HG02840 (cell line): ENCODE data around the gene TPPP2.
"Not testable (repeated sequence)": the region's sequence is repeated elsewhere in the genome, so short reads cannot be mapped to it uniquely, and the experiment has no call there.

ENCODE experiments used
- ATAC-seq: cut with Tn5 transposase; IDR thresholded peaks from one replicate; pipeline ENCODE4 v1.9.1; 2021; ENCODE audit warnings: mild to moderate bottlenecking, moderate library complexity, moderate number of reproducible peaks; ENCODE audit not compliant: unreplicated experiment, low FRiP score

The TPPP2 gene

GRCh38 chr14:21036751-21037150, 6.7 kb downstream of the TPPP2 start:
- no peak for ATAC-seq

- no peak for ATAC-seq
Measured at GRCh38 chr14:21037156-21037555, 7.1 kb downstream of the TPPP2 start.

DNA sequence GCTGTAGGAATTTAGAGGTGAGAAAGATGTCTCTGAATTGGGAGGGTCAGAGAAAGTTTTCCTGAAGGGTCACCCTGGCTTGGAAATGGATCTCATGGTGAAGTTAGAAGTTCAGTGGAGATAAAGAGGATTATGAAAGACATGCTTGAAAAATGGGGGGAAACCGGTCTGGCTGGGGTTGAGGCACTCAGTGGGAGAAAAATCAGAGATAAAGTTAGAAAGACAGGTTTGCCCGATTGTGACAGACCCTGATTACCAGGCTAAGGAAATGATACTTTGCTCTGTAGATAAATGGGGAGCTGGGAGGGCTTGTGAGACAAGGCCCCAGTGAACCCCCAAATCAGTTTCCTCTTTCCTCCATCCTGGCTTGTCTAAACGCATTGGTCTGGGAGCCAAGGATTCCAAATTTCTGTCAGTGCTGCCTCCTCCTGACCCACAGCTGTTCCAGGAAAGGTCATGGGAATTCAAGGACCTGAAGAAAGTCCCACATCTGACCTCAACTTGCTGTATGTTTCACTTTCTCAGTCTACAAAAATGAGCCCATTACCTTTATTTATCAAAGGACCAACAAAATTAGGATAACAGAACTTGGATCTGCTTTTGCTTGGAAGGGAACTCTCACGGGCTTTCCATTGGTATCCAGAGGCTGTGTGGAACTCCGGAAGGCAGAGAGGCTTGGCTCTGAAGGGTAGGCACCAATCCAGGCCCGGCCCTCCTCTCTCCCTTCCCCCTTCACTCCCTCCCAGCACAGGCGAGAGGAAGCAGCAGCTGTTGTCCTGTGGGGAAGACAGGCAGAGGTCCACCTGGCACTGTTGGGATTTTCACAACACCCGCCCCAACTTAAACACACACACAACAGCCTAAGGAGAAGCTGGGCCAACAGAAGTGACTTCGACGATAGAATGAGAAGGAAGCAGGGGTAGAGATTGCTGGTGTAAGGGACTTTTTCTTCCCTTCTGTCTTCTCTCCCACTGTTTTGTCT, 8.7 kb downstream of the TPPP2 start:
- no peak for ATAC-seq

DNA sequence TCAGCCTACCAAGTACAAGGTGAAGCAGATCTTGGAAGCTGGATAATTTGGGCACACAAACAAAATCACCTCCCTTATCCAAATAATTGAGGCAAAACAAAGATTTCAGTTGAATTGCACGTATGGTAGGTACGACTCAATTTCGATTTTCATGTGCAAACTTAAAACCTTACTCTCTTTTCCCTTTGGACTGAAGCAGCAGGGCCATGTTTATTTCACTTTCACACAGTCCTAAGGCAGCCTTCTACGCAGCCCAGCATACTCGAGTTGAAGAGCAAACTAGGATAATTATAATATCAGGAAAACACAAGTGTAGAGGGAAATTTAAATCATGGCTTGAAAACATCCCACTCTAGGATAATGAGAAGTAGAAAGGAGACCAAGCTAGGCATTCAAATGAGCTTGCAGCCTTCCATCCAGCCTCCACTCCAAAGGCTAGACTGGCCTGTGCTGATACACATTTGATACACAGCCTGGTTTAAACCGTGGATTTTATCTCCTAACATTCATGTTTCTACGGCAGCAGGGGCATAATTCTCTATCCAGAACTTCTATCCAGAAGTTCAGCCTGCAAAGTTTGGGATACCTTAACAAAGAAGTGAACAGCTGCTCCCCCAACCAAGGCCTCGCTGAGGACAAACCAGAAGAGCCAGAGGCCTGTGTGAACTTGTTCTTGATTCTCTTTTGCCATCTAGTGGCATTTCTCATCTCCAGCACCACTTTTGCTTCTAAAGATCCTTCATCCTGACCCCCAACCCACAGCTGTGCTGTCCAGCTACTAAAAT, 9.8 kb downstream of the TPPP2 start:
- ATAC-seq, result no peak

GRCh38 chr14:21040370-21040925, 10.4 kb downstream of the TPPP2 start:
- ATAC-seq, result no peak

DNA sequence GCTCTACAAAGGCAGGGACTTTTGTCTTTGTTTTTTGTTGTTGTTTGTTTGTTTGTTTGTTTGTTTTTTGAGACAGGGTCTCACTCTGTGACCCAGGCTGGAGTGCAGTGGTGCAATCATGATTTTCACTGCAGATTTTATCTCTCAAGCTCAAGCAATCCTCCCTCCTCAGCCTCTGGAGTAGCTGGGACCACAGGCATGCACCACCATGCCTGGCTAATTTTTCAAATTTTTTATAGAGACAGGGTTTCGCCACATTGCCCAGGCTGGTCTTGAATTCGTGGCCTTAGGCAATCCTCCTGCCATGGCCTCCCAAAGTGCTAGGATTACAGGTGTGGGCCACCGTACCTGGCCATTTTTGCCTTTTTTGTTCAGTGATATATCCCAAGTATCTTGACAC, 10.9 kb downstream of the TPPP2 start:
- ATAC-seq, result not testable (repeated sequence)

GRCh38 chr14:21041676-21042433, 11.8 kb downstream of the TPPP2 start, which contains the start of gene RNASE7:
Gene RNASE7 (plus strand): TSS chr14:21042362. CDS start chr14:21042993, 631 bp downstream.
- ATAC-seq, result no peak

GRCh38 chr14:21042918-21043317, 12.9 kb downstream of the TPPP2 start:
- no peak for ATAC-seq

GRCh38 chr14:21043387-21043973, 13.5 kb downstream of the TPPP2 start:
- ATAC-seq, result no peak

- no peak for ATAC-seq
Measured at GRCh38 chr14:21043974-21044618, 14.1 kb downstream of the TPPP2 start.

DNA sequence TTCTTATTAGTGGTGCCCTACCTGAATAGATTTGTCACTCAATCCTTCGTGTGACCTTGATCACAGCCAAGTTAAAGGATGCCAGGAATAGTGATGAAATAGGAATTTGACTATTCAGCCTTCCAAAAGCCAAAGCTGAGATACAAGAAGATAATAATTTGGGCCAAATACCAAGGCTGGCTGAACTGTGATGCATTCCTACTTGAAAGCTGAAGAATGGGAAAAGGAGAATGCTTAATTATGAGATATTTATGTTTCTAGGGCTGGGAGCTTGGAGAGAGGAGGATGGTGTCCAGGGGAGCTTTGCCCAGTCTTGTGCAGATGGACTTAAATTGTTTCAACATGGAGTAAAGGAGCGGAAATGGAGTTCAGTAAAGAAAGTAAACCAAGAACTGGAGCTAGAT, 17.4 kb downstream of the TPPP2 start:
- no peak for ATAC-seq

- ATAC-seq, result no peak
Measured at GRCh38 chr14:21048638-21049037, 18.6 kb downstream of the TPPP2 start.

DNA sequence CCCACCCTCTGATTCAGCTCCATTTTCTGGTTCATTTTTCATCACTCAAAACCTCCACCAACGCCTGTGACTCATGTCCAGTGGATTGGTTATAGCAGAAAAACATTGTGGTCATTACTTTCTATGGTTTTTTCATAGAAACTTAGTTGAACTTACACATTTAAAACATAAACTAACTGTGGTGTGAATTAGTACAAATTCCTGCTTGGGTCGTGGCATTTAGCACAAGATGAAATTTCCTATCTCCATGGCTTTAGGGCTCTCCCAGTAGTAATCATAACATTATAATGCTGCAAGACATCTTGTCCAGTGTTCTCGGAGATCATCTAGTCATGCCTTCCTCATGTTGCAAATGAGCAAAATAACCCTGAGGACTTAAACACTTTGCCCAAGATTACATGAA, 19.3 kb downstream of the TPPP2 start:
- no peak for ATAC-seq

GRCh38 chr14:21050597-21050996, 20.6 kb downstream of the TPPP2 start:
- no peak for ATAC-seq

GRCh38 chr14:21053184-21054122, 23.4 kb downstream of the TPPP2 start:
- ATAC-seq, result no peak

GRCh38 chr14:21054123-21054767, 24.2 kb downstream of the TPPP2 start:
- ATAC-seq, result no peak

GRCh38 chr14:21054768-21055145, 24.7 kb downstream of the TPPP2 start:
- ATAC-seq, result no peak
